PC-9 (cell line): ENCODE data around the gene TANGO6.

Experiments
- EZH2 ChIP-seq: fragments of 200-600 bp; sonication (generic); IDR thresholded peaks from 2 replicates; pipeline ENCODE4 v1.8.0; 2017; ENCODE audit warnings: antibody characterized with exemption, low read depth
- TF ChIP-seq, protein P1 (sequence below): fragments of 200-600 bp; sonication (generic); conservative IDR thresholded peaks from 2 replicates; pipeline ENCODE4 v1.6.1; 2017; ENCODE audit warnings: mixed run types, antibody characterized with exemption, mild to moderate bottlenecking, moderate library complexity

DNA sequence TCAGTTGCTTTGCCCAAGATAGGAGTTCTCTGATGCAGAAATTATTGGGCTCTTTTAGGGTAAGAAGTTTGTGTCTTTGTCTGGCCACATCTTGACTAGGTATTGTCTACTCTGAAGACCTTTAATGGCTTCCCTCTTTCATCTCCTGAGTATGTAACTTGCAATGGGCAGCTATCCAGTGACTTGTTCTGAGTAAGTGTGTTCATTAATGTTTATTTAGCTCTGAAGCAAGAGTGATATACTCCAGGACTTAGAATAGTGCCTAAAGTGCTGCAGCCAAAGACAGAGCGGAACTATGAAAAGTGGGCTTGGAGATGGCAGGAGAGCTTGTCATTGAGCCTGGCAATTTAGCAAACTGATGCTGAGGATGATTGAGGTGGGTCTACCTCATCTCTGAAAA is 8.8 kb upstream of the TANGO6 start:
- TF ChIP-seq, protein P1, sequence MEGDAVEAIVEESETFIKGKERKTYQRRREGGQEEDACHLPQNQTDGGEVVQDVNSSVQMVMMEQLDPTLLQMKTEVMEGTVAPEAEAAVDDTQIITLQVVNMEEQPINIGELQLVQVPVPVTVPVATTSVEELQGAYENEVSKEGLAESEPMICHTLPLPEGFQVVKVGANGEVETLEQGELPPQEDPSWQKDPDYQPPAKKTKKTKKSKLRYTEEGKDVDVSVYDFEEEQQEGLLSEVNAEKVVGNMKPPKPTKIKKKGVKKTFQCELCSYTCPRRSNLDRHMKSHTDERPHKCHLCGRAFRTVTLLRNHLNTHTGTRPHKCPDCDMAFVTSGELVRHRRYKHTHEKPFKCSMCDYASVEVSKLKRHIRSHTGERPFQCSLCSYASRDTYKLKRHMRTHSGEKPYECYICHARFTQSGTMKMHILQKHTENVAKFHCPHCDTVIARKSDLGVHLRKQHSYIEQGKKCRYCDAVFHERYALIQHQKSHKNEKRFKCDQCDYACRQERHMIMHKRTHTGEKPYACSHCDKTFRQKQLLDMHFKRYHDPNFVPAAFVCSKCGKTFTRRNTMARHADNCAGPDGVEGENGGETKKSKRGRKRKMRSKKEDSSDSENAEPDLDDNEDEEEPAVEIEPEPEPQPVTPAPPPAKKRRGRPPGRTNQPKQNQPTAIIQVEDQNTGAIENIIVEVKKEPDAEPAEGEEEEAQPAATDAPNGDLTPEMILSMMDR: no peak
- no peak for TF ChIP-seq EZH2
